CD4-positive, alpha-beta T cell (primary cell): Measurements from ENCODE around the gene FOXE3. TPM values are rescaled to one million over a fixed set of nuclear protein-coding genes. Genes with fewer than 3 reads are reported as not detected.

ENCODE experiments used
- ATAC-seq: fragments of 200-7000 bp; cut with Tn5 transposase; one replicate; pipeline ENCODE4 v1.10.0; 2022; ENCODE audit warnings: mild to moderate bottlenecking; ENCODE audit not compliant: poor library complexity
- CTCF ChIA-PET: fragments of 350-600 bp; sonication (Branson Sonifier 250); formaldehyde crosslinking; loops from one replicate; lab custom pipeline; 2021; ENCODE audit warnings: antibody characterized with exemption, inconsistent platforms; lab: Charles Lee
- POLR2A ChIA-PET: fragments of 350-600 bp; sonication (Branson Sonifier 250); formaldehyde crosslinking; loops from one replicate; lab custom pipeline; 2021; ENCODE audit warnings: antibody characterized with exemption, inconsistent platforms; lab: Charles Lee
- DNase-seq, 14 experiments: peaks; one replicate each; pipeline ENCODE4 v3.0.0-alpha.2; 2013 to 2020; ENCODE audit warnings: mixed read lengths in 2 of 14
- H3K27ac ChIP-seq, 2 donors: one replicate each; pipeline versions ENCODE4 v1.5.1 to v1.7.0; 2013; ENCODE audit warnings: low read length in 2 of 2, low read depth in 1 of 2, mild to moderate bottlenecking in 1 of 2
- H3K27me3 ChIP-seq, 2 experiments: 1 replicate in 1 of 2; 2 replicates in 1 of 2; pipeline versions ENCODE4 v1.6.1 to v1.7.0; 2013; ENCODE audit warnings: low read length in 2 of 2, control low read depth in 1 of 2, mild to moderate bottlenecking in 1 of 2, moderate library complexity in 1 of 2; ENCODE audit not compliant: insufficient read depth in 2 of 2, control insufficient read depth in 1 of 2
- H3K36me3 ChIP-seq: one replicate; pipeline ENCODE4 v1.6.1; 2013; ENCODE audit warnings: low read length, control low read depth; ENCODE audit not compliant: insufficient read depth
- H3K4me1 ChIP-seq: one replicate; pipeline ENCODE4 v1.6.1; 2013; ENCODE audit warnings: low read length, control low read depth; ENCODE audit not compliant: insufficient read depth
- H3K4me3 ChIP-seq: one replicate; pipeline ENCODE4 v1.5.1; 2013; ENCODE audit warnings: mild to moderate bottlenecking, low read length, moderate library complexity
- H3K9me3 ChIP-seq, 2 experiments: 1 replicate in 1 of 2; 2 replicates in 1 of 2; pipeline versions ENCODE4 v1.6.1 to v1.7.0; 2013; ENCODE audit warnings: low read length in 2 of 2, mild to moderate bottlenecking in 2 of 2, control low read depth in 1 of 2, moderate library complexity in 1 of 2; ENCODE audit not compliant: control insufficient read depth in 1 of 2, insufficient read depth in 1 of 2
- H3K27ac Mint-ChIP-seq: one replicate; pipeline ENCODE4 v1.8.0; 2020; ENCODE audit warnings: mixed read lengths
- H3K27me3 Mint-ChIP-seq: one replicate; pipeline ENCODE4 v1.8.0; 2021; ENCODE audit warnings: mixed read lengths
- H3K36me3 Mint-ChIP-seq: one replicate; pipeline ENCODE4 v1.8.0; 2021; ENCODE audit warnings: low read depth, mixed read lengths
- H3K4me1 Mint-ChIP-seq: one replicate; pipeline ENCODE4 v1.8.0; 2021; ENCODE audit warnings: low read depth, mixed read lengths
- H3K4me3 Mint-ChIP-seq: one replicate; pipeline ENCODE4 v1.8.0; 2020; ENCODE audit warnings: mild to moderate bottlenecking, mixed read lengths
- H3K9me3 Mint-ChIP-seq: one replicate; pipeline ENCODE4 v1.8.0; 2020; ENCODE audit warnings: mixed read lengths
- CTCF ChIP-seq: fragments of 200-600 bp; IDR thresholded peaks from one replicate; pipeline ENCODE4 v1.8.0; 2022; ENCODE audit warnings: antibody characterized with exemption, mild to moderate bottlenecking
- intact Hi-C, 2 experiments: fragments of 100-400 bp; cut with DNase I in 1 of 2; cut with micrococcal nuclease in 1 of 2; formaldehyde crosslinking; loops; one replicate each; pipeline versions ENCODE4 v1.15.1 to v1.9.0; 2023 to 2025; cut with DNase I, micrococcal nuclease
- total RNA-seq, 174 experiments: library from RNA in 2 of 174; stranded (reverse) in 2 of 174; gene quantifications; one replicate each; pipeline ENCODE4 v1.2.3 and lab custom pipeline; 2021 to 2026

The FOXE3 gene
- total RNA-seq, 2 experiments from 2014 or later, result not detected

- Histone ChIP-seq H3K36me3 (no peaks in the 10 kb centered on the region), H3K4me3 (no peak overlapping the region), H3K9me3 (no peaks in the 10 kb centered on the region), H3K27me3 (peaks cover 6 to 10% of the 10 kb centered on the region in 2 experiments), H3K4me1 (no peaks in the 10 kb centered on the region), H3K27ac (no peak overlapping the region)
- no peak for TF ChIP-seq CTCF
- POLR2A ChIA-PET, result no interaction called here
- no peak for DNase-seq
- no peak for ATAC-seq
- Mint-ChIP-seq H3K36me3 (no peaks in the 10 kb centered on the region), H3K27me3 (peaks cover 51% of the 10 kb centered on the region), H3K9me3 (no peaks in the 10 kb centered on the region), H3K27ac (no peak overlapping the region), H3K4me1 (no peaks in the 10 kb centered on the region), H3K4me3 (no peak overlapping the region)
- CTCF ChIA-PET, result no interaction called here
- intact Hi-C loops, result no loop called here
Measured at GRCh38 chr1:47399846-47400155, 16.3 kb upstream of the FOXE3 start.

GRCh38 chr1:47401761-47402160 is 14.3 kb upstream of the FOXE3 start:
- H3K36me3 Mint-ChIP-seq, result no peaks in the 10 kb centered on the region
- H3K4me1 Mint-ChIP-seq, result no peaks in the 10 kb centered on the region
- no peak overlapping the region for H3K4me3 ChIP-seq
- H3K4me3 Mint-ChIP-seq, result no peak overlapping the region
- intact Hi-C loops, result no loop called here
- H3K27me3 Mint-ChIP-seq, result peaks cover 56% of the 10 kb centered on the region
- H3K4me1 ChIP-seq, result no peaks in the 10 kb centered on the region
- H3K36me3 ChIP-seq, result no peaks in the 10 kb centered on the region
- ChIA-PET POLR2A (no interaction called here), CTCF (no interaction called here)
- H3K9me3 Mint-ChIP-seq, result no peaks in the 10 kb centered on the region
- H3K27ac ChIP-seq, result no peak overlapping the region
- ATAC-seq, result no peak
- no peak overlapping the region for H3K27ac Mint-ChIP-seq
- no peak for TF ChIP-seq CTCF
- no peak for DNase-seq
- H3K27me3 ChIP-seq, result peaks cover 2 to 10% of the 10 kb centered on the region in 2 experiments
- no peaks in the 10 kb centered on the region for H3K9me3 ChIP-seq

- DNase-seq (no peak), ATAC-seq (no peak)
- Mint-ChIP-seq H3K9me3 (no peaks in the 10 kb centered on the region), H3K27me3 (peaks cover 50% of the 10 kb centered on the region), H3K27ac (no peak overlapping the region), H3K4me3 (no peak overlapping the region), H3K36me3 (no peaks in the 10 kb centered on the region), H3K4me1 (no peaks in the 10 kb centered on the region)
- H3K4me1 ChIP-seq, result no peaks in the 10 kb centered on the region
- peaks cover 0 to 10% of the 10 kb centered on the region in 2 experiments for H3K27me3 ChIP-seq
- ChIA-PET CTCF (no interaction called here), POLR2A (no interaction called here)
- no peaks in the 10 kb centered on the region for H3K9me3 ChIP-seq
- TF ChIP-seq CTCF, result no peak
- intact Hi-C loops, result no loop called here
- no peaks in the 10 kb centered on the region for H3K36me3 ChIP-seq
- no peak overlapping the region for H3K4me3 ChIP-seq
- H3K27ac ChIP-seq, result no peak overlapping the region
Measured at GRCh38 chr1:47402591-47402990, 13.5 kb upstream of the FOXE3 start.
